HepG2 (cell line): Measurements from ENCODE around the gene BAZ1B.
"Not testable (repeated sequence)": the region's sequence is repeated elsewhere in the genome, so short reads cannot be mapped to it uniquely, and the experiment has no call there.

ENCODE experiments used
- ATF7 ChIP-seq, 2 experiments: fragments of 450-650 bp in 1 of 2; sonication (generic) in 1 of 2; formaldehyde crosslinking in 1 of 2; IDR thresholded peaks; 2 replicates each; pipeline versions ENCODE4 v1.4.0 to v1.6.1; 2016 to 2020; ENCODE audit warnings: antibody characterized with exemption in 1 of 2, mild to moderate bottlenecking in 1 of 2, missing genetic modification reagents in 1 of 2
- ATF7-NPFF ChIP-seq: sonication (generic); formaldehyde crosslinking; IDR thresholded peaks from 2 replicates; pipeline ENCODE4 v1.8.1; 2023; ENCODE audit warnings: mild to moderate bottlenecking, low read depth, missing genetic modification reagents, moderate library complexity
- CEBPB ChIP-seq: IDR thresholded peaks from 2 replicates; pipeline ENCODE4 v1.6.1; 2011; ENCODE audit warnings: low read depth, low read length, improper control_type of control experiment, borderline replicate concordance
- DNMT1 ChIP-seq: sonication (generic); formaldehyde crosslinking; IDR thresholded peaks from 2 replicates; pipeline ENCODE4 v1.5.1; 2020; ENCODE audit warnings: mild to moderate bottlenecking, missing genetic modification reagents
- FOXJ3 ChIP-seq: sonication (generic); formaldehyde crosslinking; IDR thresholded peaks from 2 replicates; pipeline ENCODE4 v1.4.0; 2020; ENCODE audit warnings: missing genetic modification reagents, mild to moderate bottlenecking, borderline replicate concordance
- NBN ChIP-seq: fragments of 450-650 bp; conservative IDR thresholded peaks from 2 replicates; pipeline ENCODE4 v1.6.1; 2017
- NFE2L1 ChIP-seq: sonication (generic); formaldehyde crosslinking; IDR thresholded peaks from 2 replicates; pipeline ENCODE4 v1.4.0; 2020; ENCODE audit warnings: missing genetic modification reagents, mild to moderate bottlenecking, borderline replicate concordance
- PHF21A ChIP-seq: sonication (generic); formaldehyde crosslinking; IDR thresholded peaks from 2 replicates; pipeline ENCODE4 v1.5.0; 2020; ENCODE audit warnings: mild to moderate bottlenecking, missing genetic modification reagents
- TCF7 ChIP-seq: sonication (generic); IDR thresholded peaks from 2 replicates; pipeline ENCODE4 v1.6.1; 2016; ENCODE audit warnings: antibody characterized with exemption, low read depth
- ZNF619 ChIP-seq: sonication (generic); formaldehyde crosslinking; IDR thresholded peaks from 2 replicates; pipeline ENCODE4 v1.4.0; 2020; ENCODE audit warnings: mild to moderate bottlenecking, missing genetic modification reagents
- ZZZ3 ChIP-seq: sonication (generic); formaldehyde crosslinking; IDR thresholded peaks from 2 replicates; pipeline ENCODE4 v1.4.0; 2020; ENCODE audit warnings: missing genetic modification reagents, mild to moderate bottlenecking, borderline replicate concordance
- TF ChIP-seq, protein P1 (sequence below): sonication (generic); formaldehyde crosslinking; IDR thresholded peaks from 2 replicates; pipeline ENCODE4 v1.4.0; 2020; ENCODE audit warnings: missing genetic modification reagents

GRCh38 chr7:73495507-73495906 lies 26.6 kb downstream of the BAZ1B start:
- not testable (repeated sequence) for TF ChIP-seq TCF7; ZNF619; ATF7-NPFF; NBN; FOXJ3; ATF7 (IDR thresholded peaks at IDR 0.05); ATF7 (CRISPR knock-in tag; IDR thresholded peaks at IDR 0.05); CEBPB; DNMT1 (CRISPR knock-in tag); ZZZ3 (CRISPR knock-in tag); PHF21A (CRISPR knock-in tag); NFE2L1
- TF ChIP-seq, protein P1, sequence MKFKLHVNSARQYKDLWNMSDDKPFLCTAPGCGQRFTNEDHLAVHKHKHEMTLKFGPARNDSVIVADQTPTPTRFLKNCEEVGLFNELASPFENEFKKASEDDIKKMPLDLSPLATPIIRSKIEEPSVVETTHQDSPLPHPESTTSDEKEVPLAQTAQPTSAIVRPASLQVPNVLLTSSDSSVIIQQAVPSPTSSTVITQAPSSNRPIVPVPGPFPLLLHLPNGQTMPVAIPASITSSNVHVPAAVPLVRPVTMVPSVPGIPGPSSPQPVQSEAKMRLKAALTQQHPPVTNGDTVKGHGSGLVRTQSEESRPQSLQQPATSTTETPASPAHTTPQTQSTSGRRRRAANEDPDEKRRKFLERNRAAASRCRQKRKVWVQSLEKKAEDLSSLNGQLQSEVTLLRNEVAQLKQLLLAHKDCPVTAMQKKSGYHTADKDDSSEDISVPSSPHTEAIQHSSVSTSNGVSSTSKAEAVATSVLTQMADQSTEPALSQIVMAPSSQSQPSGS (CRISPR knock-in tag) = not testable (repeated sequence)
